Activated CD4-positive, alpha-beta T cell treated with anti-CD3 and anti-CD28 coated beads, Interleukin-2, amount 50 U/mL, for 24 hours (primary cell): ENCODE results near the gene TAOK1.
"Not testable (repeated sequence)": the region's sequence is repeated elsewhere in the genome, so short reads cannot be mapped to it uniquely, and the experiment has no call there.

Source experiments
- DNase-seq, 2 donors: peaks; one replicate each; pipeline ENCODE4 v3.0.0-alpha.2; 2020; ENCODE audit warnings: low read depth in 1 of 2, low spot score in 1 of 2

The TAOK1 gene

GRCh38 chr17:29533976-29534375 is 143.8 kb downstream of the TAOK1 start:
- no peak for DNase-seq

- DNase-seq, result no peak
Measured at GRCh38 chr17:29544066-29544465, 153.9 kb downstream of the TAOK1 start.

GRCh38 chr17:29546085-29546484 is 155.9 kb downstream of the TAOK1 start:
- DNase-seq, result no peak

- DNase-seq, result no peak
Measured at GRCh38 chr17:29546830-29547229, 156.7 kb downstream of the TAOK1 start.

- DNase-seq, result no peak
Measured at GRCh38 chr17:29549177-29549923, 159.2 kb downstream of the TAOK1 start.

GRCh38 chr17:29555840-29556239 is 165.7 kb downstream of the TAOK1 start:
- DNase-seq, result no peak

- DNase-seq, result no peak
Measured at GRCh38 chr17:29557085-29557738, 167.0 kb downstream of the TAOK1 start.

- DNase-seq, result no peak
Measured at GRCh38 chr17:29557739-29558116, 167.6 kb downstream of the TAOK1 start.

- not testable (repeated sequence) for DNase-seq
Measured at GRCh38 chr17:29558139-29558538, 168.0 kb downstream of the TAOK1 start.

- no peak for DNase-seq
Measured at GRCh38 chr17:29559640-29560039, 169.5 kb downstream of the TAOK1 start.

- no peak for DNase-seq
Measured at GRCh38 chr17:29560316-29560715, 170.2 kb downstream of the TAOK1 start.

GRCh38 chr17:29561554-29562517 is 171.7 kb downstream of the TAOK1 start:
- DNase-seq, result no peak

- no peak for DNase-seq
Measured at GRCh38 chr17:29562615-29563014, 172.5 kb downstream of the TAOK1 start.

- DNase-seq, result no peak
Measured at GRCh38 chr17:29563816-29564215, 173.7 kb downstream of the TAOK1 start.

- no peak for DNase-seq
Measured at GRCh38 chr17:29565643-29566472, 175.7 kb downstream of the TAOK1 start.

GRCh38 chr17:29566473-29567303 is 176.5 kb downstream of the TAOK1 start, which contains the start of gene ABHD15:
ABHD15 (minus strand) TSS chr17:29567037; CDS start chr17:29566966, 71 bp downstream.
- no peak for DNase-seq

- DNase-seq, result no peak
Measured at GRCh38 chr17:29567304-29567553, 177.1 kb downstream of the TAOK1 start.

GRCh38 chr17:29567554-29568330 is 177.6 kb downstream of the TAOK1 start:
- peak; percentile 47 to 66 for DNase-seq
